ENCODE measurements around the gene HNRNPD.

Gene HNRNPD

GRCh38 chr4:82380344-82380743 lies 6.6 kb upstream of the HNRNPD start:
- no peak overlapping the region for H3K4me3 ChIP-seq (replicated peaks; ENCODE audit: insufficient read depth, low read length)
- H3K27ac ChIP-seq (replicated peaks), result no peak overlapping the region
- TF ChIP-seq, protein P1, sequence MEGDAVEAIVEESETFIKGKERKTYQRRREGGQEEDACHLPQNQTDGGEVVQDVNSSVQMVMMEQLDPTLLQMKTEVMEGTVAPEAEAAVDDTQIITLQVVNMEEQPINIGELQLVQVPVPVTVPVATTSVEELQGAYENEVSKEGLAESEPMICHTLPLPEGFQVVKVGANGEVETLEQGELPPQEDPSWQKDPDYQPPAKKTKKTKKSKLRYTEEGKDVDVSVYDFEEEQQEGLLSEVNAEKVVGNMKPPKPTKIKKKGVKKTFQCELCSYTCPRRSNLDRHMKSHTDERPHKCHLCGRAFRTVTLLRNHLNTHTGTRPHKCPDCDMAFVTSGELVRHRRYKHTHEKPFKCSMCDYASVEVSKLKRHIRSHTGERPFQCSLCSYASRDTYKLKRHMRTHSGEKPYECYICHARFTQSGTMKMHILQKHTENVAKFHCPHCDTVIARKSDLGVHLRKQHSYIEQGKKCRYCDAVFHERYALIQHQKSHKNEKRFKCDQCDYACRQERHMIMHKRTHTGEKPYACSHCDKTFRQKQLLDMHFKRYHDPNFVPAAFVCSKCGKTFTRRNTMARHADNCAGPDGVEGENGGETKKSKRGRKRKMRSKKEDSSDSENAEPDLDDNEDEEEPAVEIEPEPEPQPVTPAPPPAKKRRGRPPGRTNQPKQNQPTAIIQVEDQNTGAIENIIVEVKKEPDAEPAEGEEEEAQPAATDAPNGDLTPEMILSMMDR (IDR thresholded peaks at IDR 0.05; ENCODE audit: insufficient read depth, low read length), result no peak
- no peak for TF ChIP-seq REST (IDR thresholded peaks at IDR 0.05; ENCODE audit: insufficient replicate concordance, low read depth)
- TF ChIP-seq GABPA (IDR thresholded peaks at IDR 0.05; ENCODE audit: low read depth), result no peak
- no peak for TF ChIP-seq SPI1 (IDR thresholded peaks at IDR 0.05; ENCODE audit: borderline replicate concordance, low read depth)
- TF ChIP-seq POLR2AphosphoS5 (IDR thresholded peaks at IDR 0.05; ENCODE audit: low read depth), result no peak
- H3K27me3 ChIP-seq (ENCODE audit: insufficient read depth, poor library complexity, severe bottlenecking), result no peaks in the 10 kb centered on the region
- no peak for DNase-seq (ENCODE audit: low read depth in 1 of 2, low spot score in 1 of 2)

GRCh38 chr4:82376109-82376508 lies 2.3 kb upstream of the HNRNPD start:
- TF ChIP-seq SPI1 (IDR thresholded peaks at IDR 0.05; ENCODE audit: borderline replicate concordance, low read depth), result no peak
- TF ChIP-seq, protein P1 (IDR thresholded peaks at IDR 0.05; ENCODE audit: insufficient read depth, low read length), result no peak
- no peak for TF ChIP-seq POLR2AphosphoS5 (IDR thresholded peaks at IDR 0.05; ENCODE audit: low read depth)
- no peak for TF ChIP-seq REST (IDR thresholded peaks at IDR 0.05; ENCODE audit: insufficient replicate concordance, low read depth)
- no peak for TF ChIP-seq GABPA (IDR thresholded peaks at IDR 0.05; ENCODE audit: low read depth)
- Histone ChIP-seq H3K27me3 (ENCODE audit: insufficient read depth, poor library complexity, severe bottlenecking) (no peaks in the 10 kb centered on the region), H3K27ac (replicated peaks) (no peak overlapping the region), H3K4me3 (replicated peaks; ENCODE audit: insufficient read depth, low read length) (no peak overlapping the region)
- no peak for DNase-seq (ENCODE audit: low read depth in 1 of 2, low spot score in 1 of 2)

DNA sequence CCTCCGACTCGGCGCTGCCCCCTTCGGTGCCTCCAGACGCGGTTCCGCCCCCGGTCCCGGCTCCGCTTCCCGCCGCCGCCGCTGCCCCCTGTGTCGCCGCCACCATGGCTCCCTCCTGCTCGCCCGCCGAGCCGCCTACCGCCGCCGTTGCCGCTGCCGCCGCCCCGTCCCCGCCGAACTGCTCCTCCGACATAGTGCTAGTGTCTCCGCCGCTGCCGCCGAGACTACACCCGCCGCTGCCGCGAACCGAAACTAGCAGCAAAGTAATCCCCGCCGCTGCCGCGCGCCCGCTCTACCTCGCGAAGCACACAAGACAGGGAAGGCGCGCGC lies 340 bp downstream of the HNRNPD start:
- peak overlapping the region; percentile 85 for H3K4me3 ChIP-seq (replicated peaks; ENCODE audit: insufficient read depth, low read length)
- DNase-seq (ENCODE audit: low read depth in 1 of 2, low spot score in 1 of 2), result no peak
- peak overlapping the region; percentile 99 for H3K27ac ChIP-seq (replicated peaks)
- H3K27me3 ChIP-seq (ENCODE audit: insufficient read depth, poor library complexity, severe bottlenecking), result no peaks in the 10 kb centered on the region
- peak; percentile 14; the same call in 1 of the 2 replicates for TF ChIP-seq POLR2AphosphoS5 (IDR thresholded peaks at IDR 0.05; ENCODE audit: low read depth)
- no peak for TF ChIP-seq REST (IDR thresholded peaks at IDR 0.05; ENCODE audit: insufficient replicate concordance, low read depth)
- TF ChIP-seq SPI1 (IDR thresholded peaks at IDR 0.05; ENCODE audit: borderline replicate concordance, low read depth), result no peak
